Right hindlimb (tissue), 1 donor: ENCODE results near the gene PPP1R9A.

Experiments
- DNase-seq: peaks from one replicate; pipeline ENCODE4 v3.0.0-alpha.2; 2018

PPP1R9A gene

DNA sequence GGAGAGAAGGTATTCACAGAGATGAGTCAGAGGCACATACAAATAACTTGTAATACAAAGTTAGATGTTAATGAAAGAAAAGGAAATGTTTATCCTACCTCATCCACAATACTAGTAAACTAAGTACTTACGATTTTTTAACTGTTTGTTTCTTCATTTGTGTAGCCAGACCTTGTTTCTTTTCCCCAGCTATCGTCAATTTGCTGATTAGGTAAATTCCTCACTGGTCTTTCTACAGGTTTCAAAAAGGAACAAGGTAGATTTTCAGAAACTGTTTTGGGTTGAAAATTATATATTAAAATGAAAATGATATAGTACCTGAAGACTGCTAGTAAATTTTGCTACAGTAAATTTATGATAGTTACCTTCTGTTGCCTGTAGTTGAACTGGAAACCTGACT is 360.4 kb downstream of the PPP1R9A start:
- DNase-seq: no peak

DNA sequence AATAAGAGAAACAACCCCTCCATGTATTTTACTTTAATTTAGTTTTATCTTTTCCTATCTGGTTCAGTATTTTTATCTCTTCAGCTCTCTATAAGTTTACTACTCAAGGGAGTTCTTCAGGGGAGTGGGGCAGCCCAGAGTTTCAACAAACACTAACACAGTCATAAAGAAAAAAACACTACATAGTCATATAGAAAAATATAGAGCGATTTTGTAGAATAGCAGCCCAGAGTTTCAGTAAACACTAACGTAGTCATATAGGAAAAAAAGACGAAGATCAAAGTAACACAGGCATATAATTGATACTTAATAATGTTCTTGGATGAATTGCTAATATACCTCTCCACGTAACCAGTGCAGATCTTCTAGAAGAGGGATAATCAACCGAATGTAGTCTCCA is 362.2 kb downstream of the PPP1R9A start:
- no peak for DNase-seq

DNA sequence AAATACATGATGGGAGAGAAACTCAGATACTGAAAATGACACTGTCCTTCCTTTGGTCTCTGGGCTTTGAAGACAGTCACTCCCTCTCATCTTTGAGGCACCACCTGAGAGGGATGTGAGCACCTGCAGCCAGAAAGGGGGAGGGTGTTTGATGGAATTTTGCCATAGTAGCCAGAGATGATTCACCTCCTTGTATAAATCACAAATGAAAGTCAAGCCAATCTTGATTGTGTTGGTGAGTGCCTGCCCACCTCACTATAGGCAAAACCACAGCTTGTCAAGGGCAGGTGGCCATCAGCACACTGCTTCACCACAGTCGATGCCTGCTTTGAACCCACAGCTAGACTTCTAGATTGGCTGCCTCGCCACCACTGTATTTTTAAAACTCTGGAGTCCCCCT is 368.7 kb downstream of the PPP1R9A start:
- DNase-seq: no peak

DNA sequence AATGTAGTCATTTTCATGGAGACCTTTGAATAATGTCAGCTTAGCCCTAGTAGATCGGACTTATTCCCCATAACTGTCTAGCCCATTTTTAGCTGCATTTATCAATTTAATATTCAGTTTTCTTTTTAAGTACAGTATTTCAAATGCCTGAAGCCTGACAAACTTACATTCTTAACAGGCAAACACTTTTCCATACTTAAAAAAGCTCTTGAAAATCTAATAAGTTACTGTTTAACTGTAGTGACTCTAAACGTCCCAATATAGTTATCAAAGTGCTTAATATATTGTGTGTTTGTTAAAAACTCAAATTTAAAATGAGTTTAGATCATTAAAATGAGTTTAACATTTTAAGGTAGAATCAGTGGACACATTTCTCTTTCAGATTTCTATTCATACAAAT is 372.0 kb downstream of the PPP1R9A start:
- DNase-seq: no peak

DNA sequence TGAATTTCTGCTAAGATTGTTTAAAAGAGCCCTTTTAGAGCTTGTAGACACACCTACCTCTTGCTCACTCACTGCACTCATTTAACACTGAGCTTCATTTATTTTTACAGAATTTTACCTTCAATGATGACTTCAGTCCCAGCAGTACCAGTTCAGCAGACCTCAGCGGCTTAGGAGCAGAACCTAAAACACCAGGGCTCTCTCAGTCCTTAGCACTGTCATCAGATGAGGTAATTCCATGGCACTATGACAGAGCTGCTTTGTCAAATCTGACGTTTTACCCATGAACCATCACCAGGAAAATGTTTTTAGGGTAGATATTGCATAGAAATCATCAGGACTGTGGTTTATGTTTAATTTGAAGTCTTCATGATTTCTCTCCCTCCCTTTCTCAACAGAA is 378.7 kb downstream of the PPP1R9A start:
- DNase-seq: no peak

DNA sequence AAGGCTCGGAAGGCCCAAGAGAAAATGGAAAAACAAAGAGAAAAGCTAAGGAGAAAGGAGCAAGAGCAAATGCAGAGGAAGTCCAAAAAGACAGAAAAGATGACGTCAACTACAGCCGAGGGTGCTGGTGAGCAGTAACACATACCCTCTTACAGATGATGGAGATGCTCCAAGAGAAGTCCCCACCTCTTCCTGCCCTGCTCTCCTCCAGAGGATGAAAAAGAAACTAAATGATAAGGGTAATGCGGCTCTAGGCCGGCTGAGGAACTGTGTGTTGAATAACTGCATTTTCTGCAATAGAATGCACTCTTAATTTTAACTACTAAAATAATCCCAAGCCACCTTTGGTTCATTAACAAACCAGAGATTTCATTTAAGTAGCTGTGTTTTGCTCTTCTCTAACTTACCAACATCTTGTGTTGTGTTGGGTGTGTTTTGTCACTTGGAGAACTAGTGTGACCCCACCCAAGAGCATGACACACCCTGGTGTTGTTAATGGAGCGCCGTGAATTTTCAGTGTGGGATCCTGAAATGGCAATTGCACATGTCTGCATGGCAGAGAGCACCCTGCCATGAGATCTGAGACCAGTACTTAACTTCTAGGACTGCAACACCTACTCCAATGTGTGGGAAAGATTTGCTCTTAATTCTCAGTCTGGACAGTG is 382.9 kb downstream of the PPP1R9A start:
- no peak for DNase-seq

DNA sequence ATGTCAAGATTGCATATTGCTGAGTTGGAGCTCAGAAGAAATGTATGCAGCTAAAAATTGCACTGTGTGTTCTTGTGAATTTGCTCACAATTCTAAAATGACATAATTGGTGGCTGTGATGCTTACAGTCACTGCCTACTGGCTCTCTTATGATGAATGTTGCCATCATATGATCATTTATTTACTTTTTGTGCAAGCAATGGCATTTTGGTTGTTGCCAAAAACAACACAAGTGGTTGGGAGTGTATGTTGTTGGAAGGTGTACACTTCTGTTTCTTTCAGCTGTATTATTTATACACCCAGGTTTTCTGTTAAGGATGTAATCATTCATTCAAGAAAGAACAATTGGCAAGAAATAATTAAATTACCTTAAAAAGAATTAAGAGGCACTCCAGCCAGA is 388.0 kb downstream of the PPP1R9A start:
- no peak for DNase-seq

DNA sequence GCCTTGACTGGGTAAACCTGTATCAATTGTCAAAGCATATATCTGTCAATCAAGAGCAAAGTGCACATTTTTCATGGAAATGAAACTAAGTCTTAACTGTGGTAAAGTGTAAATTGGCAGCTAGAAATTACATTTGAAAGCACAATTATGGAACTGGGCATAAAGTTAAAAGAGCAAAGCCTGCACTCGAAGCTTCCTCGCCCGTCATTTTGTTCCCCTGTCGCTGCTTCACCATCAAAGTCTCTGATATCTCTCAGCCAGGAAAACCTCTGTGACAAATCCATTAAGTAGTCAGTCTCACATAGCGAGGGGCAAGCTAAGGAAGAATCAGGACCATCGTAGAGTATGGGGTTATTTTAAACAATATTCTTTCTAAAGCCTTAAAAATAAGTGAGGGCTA is 389.1 kb downstream of the PPP1R9A start:
- no peak for DNase-seq

DNA sequence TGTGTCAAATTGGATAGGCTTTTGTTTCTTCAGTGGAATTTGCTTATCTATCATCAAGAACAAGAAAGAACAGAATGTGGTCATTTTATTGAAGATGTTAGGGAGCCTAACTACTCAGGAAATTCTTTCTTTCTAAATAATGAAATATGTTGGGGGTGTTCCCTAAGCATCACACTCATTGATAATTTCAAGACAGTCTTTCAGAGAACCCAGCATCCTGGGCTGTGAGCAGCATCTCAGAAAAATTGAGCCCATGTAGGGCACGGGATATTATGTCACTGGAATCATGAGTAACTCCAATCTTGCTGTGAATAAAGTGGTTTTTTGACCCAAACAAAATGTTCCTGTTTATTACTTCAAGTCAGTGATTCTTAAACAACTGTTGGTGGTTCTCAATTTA is 389.6 kb downstream of the PPP1R9A start:
- DNase-seq: no peak

DNA sequence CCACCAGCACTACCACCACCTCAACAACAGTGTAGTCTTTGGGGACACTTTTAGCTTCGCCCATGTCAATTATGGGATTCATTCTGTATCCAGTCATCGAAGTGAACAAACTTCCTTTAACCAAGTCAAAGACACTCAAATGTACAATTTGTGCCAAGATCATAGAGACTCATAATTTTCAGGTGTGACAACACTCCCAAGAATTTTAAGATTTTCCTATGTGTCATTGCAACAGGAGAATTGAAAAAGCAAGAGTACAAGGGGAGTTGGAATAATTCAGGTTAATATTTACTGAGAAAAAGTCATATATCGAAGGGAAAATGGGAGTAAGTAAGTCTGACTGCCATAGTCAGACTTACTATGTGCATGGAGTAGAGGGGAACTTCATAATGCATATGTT is 390.7 kb downstream of the PPP1R9A start:
- DNase-seq: no peak

DNA sequence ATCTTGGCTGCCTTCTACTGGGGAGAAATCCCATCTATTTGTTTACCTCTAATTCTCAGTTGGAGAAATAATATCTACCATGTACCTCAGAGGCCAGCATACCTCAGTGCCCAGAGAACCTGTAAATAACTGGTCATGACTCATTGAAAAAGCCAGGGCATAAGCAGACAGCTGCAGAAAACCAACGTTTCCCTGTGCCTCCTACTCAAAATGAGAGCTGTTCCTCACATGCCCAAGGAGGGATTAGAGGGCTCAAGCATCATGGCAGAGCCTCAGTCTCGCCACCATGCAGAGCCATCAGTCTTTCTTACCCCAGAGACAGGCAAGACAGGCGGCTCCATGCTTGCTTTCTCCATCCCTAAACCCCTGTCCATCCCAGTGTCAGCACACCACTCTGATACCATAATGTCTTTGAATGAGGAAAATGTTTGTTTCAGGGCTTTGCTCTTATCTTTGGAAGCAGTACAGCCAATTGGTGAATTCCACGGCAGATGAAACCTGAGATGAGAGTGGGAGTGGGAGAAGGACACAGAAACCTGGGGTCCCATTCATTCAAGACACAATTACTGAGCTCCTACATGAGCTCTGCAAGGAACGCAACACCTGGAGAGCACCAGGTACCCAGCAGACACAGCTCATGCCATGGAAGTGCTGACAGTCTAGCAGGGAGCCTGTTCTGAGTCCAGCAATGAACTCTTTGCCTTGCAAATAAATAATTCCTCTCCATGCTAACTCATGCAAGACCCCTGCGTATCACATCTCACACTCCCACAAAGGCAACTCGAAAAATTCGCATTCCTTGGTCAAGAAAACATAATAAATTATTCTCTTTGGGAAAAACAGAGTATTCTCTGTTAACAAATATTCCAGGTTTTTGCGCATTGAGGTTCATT is 395.9 kb downstream of the PPP1R9A start:
- no peak for DNase-seq

DNA sequence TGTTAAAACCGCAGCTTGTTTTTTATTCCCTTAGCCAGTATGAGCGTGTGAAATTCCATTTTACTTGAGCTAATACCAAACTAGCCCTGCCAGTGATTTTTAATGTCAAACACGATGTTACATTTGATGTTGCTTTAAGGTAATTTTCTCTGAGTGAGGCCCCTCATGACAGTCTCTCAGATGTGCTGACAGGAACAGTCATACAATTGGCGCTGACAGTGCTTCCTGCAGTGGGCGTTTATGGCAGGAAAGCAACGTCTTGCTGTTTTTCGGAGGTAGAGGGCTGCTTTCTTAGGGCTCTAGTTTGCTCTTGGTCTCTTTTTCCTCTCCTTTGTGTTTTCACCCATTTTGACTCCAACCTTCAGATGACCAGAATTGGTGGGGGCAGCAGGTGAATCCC is 397.6 kb downstream of the PPP1R9A start:
- DNase-seq: no peak

DNA sequence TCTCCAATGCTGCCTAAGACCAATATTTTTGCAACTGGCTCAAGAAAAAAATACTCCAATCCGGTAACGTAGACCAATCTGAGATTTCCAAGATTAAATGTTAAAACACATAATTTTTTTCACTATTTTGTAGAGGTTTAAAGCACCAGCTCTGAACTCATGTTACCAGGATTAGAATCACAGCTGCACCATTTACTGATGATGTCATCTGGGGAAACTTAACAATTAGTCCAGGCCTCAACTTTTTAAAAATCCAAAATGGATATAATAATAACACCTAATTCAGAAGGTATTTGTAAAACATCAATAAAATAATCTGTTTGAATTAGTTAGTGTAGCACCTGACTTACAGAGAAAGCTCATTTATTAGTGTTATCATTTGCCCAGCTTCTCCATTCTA is 402.6 kb downstream of the PPP1R9A start:
- DNase-seq: no peak

DNA sequence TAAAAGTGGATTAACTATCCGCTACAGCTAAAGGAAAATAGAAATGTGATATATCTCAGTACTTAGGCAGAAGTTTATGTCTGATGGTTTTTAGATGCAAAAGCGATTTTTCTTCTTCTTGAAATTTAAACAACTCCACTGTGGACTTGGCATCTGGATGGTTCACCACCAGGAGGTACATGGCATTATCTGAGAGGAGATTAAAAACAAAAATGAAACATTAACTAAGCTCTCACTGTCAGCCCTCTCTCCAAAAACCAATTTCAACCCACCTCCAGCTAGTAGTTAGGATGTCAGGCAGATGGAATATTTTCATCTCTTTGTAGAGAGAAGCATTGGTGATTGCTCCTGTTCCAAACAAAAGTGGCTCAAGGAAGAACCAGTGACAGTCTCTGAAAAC is 404.0 kb downstream of the PPP1R9A start:
- no peak for DNase-seq

DNA sequence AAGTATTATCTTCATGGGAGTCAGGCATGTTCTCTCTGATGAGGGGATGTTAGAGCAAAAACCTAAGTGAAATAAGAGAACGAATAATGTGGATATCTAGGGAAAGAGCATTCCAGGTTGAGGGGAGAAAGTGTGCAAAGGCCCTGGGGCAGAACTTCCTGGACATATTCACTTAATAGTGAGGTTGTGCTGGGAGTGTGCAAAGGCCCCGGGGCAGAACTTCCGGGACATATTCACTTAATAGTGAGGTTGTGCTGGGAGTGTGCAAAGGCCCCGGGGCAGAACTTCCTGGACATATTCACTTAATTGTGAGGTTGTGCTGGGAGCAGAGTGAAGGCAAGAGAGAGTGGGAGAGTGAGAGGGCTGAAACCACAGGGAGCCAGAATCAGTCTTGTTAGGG is 405.2 kb downstream of the PPP1R9A start:
- DNase-seq: no peak

DNA sequence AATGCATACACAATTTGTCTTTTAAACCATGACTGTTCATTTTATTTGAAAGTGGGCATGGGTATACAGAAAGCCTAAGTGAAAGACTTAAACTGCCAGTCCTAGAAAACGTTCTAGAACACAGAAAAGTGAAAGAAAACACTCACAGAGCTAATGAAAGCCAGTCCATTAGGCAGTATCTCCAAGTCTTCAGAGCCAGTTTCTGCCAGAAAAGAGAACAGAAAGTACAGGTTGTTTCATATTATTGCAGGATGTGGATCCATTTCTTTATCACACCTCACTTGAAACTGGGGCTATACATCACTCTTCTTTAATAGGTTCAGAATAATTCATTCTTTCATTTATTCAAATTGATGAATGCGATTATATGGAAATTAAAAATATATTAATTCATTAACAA is 409.2 kb downstream of the PPP1R9A start:
- DNase-seq: no peak

DNA sequence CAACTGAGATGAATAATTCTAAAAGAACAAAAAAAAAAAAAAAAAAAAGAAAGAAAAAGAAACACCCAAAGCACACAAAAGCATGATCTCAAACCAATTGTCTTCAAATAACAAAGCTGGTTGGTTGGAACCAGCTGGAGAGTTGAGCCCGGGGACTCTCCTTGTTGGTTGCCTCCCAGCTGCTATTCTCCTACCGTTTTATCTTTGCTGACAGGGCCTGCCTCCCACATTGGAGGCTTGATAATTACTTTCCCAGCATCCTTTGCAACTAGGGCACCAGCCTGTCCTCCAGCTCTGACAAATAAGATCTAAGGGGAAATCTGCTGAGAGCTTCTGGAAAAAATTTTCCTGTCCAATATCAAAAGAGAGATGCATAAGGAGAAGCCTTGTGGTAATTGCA is 410.2 kb downstream of the PPP1R9A start:
- DNase-seq: no peak

DNA sequence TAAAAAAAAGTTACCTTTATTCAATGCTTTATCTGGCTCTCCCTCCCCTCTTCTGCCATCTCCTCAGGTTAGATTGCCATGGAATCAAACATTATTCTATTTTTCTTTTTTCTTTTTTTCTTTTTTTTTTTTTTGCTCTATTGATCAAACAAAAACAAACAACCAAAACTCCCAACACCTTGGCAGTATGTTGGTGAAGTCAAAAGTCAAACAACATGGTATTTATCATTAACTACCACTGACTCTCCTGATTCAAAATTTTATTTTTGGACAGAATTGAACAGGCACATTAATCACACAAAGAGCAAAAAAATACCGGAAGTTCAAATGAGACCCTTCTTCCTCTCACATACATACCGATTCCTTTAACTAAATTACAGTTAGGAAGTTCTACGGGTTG is 410.6 kb downstream of the PPP1R9A start:
- DNase-seq: no peak

DNA sequence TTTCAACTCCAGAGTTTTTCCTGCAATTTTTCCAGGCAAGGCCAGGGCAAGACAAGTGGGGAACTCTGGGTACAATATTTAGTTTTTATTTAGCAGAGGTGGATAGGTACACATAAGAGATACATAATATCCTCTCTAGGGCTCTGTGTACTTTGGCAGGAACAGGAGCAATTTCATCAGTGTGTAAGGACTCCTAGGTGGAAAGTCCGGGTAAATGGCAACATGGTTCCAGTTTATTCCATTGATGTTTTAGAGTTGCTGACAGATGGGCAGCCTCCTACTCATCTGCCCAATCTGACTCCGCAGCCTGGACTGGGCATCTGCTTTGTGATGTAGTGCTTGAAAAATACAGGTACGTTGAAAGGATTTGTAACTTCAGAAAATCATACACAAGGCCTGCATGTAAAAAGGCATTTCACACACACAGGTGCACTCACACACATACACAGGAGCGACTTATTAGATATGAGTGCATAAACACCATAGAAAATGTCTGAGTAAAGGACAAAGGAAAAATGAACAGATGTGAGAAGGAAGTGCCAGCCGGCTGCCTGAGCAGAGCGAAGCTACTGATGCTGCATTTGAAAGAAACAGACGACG is 411.2 kb downstream of the PPP1R9A start:
- no peak for DNase-seq

DNA sequence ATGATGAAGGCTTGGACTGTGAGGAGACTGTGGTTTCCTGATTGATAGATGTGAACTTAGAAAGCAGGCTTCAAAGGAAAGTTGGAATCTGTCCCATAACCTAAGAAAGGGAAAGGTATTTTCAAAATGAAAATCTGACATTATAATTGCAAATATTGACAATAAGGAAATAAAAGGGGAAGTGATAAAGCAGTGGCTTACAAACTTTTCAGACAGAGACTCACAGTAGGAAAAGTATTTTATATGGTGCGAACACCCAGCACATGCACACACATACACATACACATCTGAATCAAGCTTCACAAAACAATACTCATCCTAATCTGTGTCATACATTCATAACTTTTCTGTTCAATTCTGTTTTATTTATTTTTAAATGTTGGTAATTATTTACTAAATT is 412.2 kb downstream of the PPP1R9A start:
- no peak for DNase-seq

DNA sequence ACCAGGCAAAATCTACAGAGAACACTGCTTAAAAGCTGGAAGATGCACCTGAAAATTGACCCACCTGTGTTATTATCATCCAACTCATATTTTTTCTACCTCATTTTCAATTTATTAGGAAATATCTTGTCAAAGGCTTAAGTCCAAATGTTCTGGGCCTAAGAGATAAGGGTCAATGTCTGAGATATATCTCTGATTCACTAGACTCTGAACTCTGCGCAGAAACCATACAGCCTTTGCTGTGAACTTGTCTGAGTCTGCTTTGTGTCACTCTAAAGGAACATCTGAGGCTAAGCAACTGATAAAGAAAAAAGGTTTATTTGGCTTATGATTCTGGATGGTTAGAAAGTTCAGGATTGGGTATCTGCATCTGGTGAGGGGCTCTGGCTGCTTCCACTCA is 413.3 kb downstream of the PPP1R9A start:
- DNase-seq: no peak

DNA sequence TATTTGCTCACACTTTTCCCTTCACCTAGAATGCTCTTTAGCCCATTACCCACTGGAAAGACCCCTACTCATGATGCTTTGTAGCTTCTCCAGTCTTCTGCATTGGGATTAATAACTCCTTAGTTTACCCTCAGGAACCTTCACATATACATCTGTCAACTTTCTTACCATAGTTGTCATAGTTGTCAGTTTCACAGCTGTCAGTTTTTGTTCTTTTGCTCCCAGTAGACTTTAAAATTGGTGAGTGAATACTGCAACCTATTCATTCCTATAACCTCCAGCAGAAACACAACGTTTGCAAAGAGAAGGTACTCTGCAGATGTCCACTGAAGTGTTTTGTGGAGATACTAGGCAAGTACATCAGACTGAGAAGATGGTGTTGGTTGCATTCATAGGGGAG is 414.3 kb downstream of the PPP1R9A start:
- no peak for DNase-seq

DNA sequence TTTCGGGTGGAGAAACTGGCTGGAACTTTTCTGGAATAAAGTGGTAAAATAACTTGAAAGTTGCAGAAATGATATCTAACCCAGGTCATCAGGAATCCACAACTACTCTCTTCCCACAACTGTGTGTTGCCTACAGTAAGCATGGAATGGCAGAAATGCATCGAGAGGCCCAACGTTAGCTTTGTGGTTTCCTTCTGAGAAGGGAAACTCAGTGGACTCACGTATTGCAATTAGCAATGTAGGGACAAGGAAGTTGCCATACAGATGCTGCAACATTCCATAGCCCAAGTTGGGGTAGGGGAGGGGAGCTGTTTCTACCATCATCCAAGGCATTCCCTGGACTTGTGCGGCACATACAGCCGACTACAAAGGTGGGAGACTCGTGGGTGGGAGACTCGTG is 415.0 kb downstream of the PPP1R9A start:
- no peak for DNase-seq

DNA sequence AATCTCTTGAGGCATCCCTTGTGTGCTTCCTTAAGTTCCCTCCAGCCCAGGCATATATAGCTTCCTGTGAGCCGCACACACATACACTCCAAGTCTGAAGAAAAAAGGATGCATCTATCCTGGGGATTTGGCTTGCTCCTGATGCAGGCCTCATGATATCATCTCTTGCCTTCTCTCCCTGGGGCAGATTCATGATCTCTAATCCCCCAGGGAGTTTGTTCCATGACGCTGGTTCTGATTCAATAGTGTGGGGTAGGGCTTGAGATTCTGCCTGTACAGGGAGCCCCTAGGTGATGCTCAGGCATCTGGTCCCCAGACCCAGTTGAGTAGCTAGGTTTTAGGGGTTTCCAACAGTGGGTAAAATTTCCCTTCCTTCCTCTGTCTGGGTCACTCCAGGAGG is 415.5 kb downstream of the PPP1R9A start:
- no peak for DNase-seq
